ENCODE results near the gene SLC12A4.
"Not testable (repeated sequence)": the region's sequence is repeated elsewhere in the genome, so short reads cannot be mapped to it uniquely, and the experiment has no call there.

SLC12A4 gene

GRCh38 chr16:67942200-67942509 lies 26.3 kb downstream of the SLC12A4 start:
- DNase-seq (ENCODE audit: low spot score) = peak; percentile 78
- in situ Hi-C loops (cut with MboI; ENCODE audit: low sequenced_read_pairs, unreplicated experiment) = no loop called here
- peak; percentile 60 for TF ChIP-seq CTCF (IDR thresholded peaks at IDR 0.05; ENCODE audit: borderline replicate concordance, control extremely low read depth, extremely low read depth, insufficient read depth, missing control alignments)

- in situ Hi-C loops (cut with MboI; ENCODE audit: low sequenced_read_pairs, unreplicated experiment) = no loop called here
- no peak for TF ChIP-seq CTCF (IDR thresholded peaks at IDR 0.05; ENCODE audit: borderline replicate concordance, control extremely low read depth, extremely low read depth, insufficient read depth, missing control alignments)
- no peak for DNase-seq (ENCODE audit: low spot score)
Measured at GRCh38 chr16:67941469-67942199, 26.8 kb downstream of the SLC12A4 start.

- DNase-seq (ENCODE audit: low spot score) = no peak
- in situ Hi-C loops (cut with MboI; ENCODE audit: low sequenced_read_pairs, unreplicated experiment) = no loop called here
- TF ChIP-seq CTCF (IDR thresholded peaks at IDR 0.05; ENCODE audit: borderline replicate concordance, control extremely low read depth, extremely low read depth, insufficient read depth, missing control alignments) = no peak
Measured at GRCh38 chr16:67940446-67941089, 27.9 kb downstream of the SLC12A4 start.

- no peak for DNase-seq (ENCODE audit: low spot score)
- in situ Hi-C loops (cut with MboI; ENCODE audit: low sequenced_read_pairs, unreplicated experiment) = no loop called here
- TF ChIP-seq CTCF (IDR thresholded peaks at IDR 0.05; ENCODE audit: borderline replicate concordance, control extremely low read depth, extremely low read depth, insufficient read depth, missing control alignments) = no peak
Measured at GRCh38 chr16:67939507-67940445, 28.7 kb downstream of the SLC12A4 start.

GRCh38 chr16:67937713-67938112 lies 30.7 kb downstream of the SLC12A4 start:
- in situ Hi-C loops (cut with MboI; ENCODE audit: low sequenced_read_pairs, unreplicated experiment); DNase-seq (ENCODE audit: low spot score): not testable (repeated sequence)

- in situ Hi-C loops (cut with MboI; ENCODE audit: low sequenced_read_pairs, unreplicated experiment) = no loop called here
- peak; percentile 91 for DNase-seq (ENCODE audit: low spot score)
- no peak for TF ChIP-seq CTCF (IDR thresholded peaks at IDR 0.05; ENCODE audit: borderline replicate concordance, control extremely low read depth, extremely low read depth, insufficient read depth, missing control alignments)
Measured at GRCh38 chr16:67936880-67937605, 31.4 kb downstream of the SLC12A4 start.
